GM23338 (cell line): ENCODE data around the gene CACTIN. TPM values are rescaled to one million over a fixed set of nuclear protein-coding genes. Genes with fewer than 3 reads are reported as not detected.

Experiments
- ATAC-seq: fragments of 200-7000 bp; cut with Tn5 transposase; 3 replicates; pipeline ENCODE4 v1.9.1; 2020
- DNase-seq: peaks from one replicate; pipeline ENCODE4 v3.0.0-alpha.2; 2015; ENCODE audit warnings: low spot score
- H2AFZ ChIP-seq: fragments of 200-600 bp; sonication (generic); 2 replicates; pipeline ENCODE4 v1.8.0; 2016; ENCODE audit warnings: antibody characterized with exemption, mild to moderate bottlenecking, moderate library complexity
- H3F3A ChIP-seq: fragments of 200-600 bp; sonication (generic); replicated peaks from 2 replicates; pipeline ENCODE4 v1.8.0; 2017; ENCODE audit warnings: antibody characterized with exemption, mixed run types, low read depth
- H3K27ac ChIP-seq: fragments of 200-600 bp; sonication (generic); 2 replicates; pipeline ENCODE4 v1.6.1; 2016; ENCODE audit warnings: low read depth
- H3K27me3 ChIP-seq: fragments of 200-600 bp; sonication (generic); 2 replicates; pipeline ENCODE4 v1.8.0; 2016; ENCODE audit warnings: mild to moderate bottlenecking, mixed run types, moderate library complexity; ENCODE audit not compliant: insufficient read depth
- H3K36me3 ChIP-seq: fragments of 200-600 bp; sonication (generic); 2 replicates; pipeline ENCODE4 v1.8.0; 2016; ENCODE audit warnings: mild to moderate bottlenecking; ENCODE audit not compliant: insufficient read depth
- H3K4me1 ChIP-seq: fragments of 200-600 bp; sonication (generic); 2 replicates; pipeline ENCODE4 v1.8.0; 2016; ENCODE audit warnings: mild to moderate bottlenecking, moderate library complexity; ENCODE audit not compliant: insufficient read depth
- H3K4me2 ChIP-seq: fragments of 200-600 bp; sonication (generic); 2 replicates; pipeline ENCODE4 v1.7.1; 2017; ENCODE audit warnings: mixed run types
- H3K4me3 ChIP-seq: fragments of 200-600 bp; sonication (generic); 2 replicates; pipeline ENCODE4 v1.6.1; 2016; ENCODE audit warnings: mixed run types
- H3K79me2 ChIP-seq: fragments of 200-600 bp; sonication (generic); replicated peaks from 2 replicates; pipeline ENCODE4 v1.8.0; 2017; ENCODE audit warnings: mild to moderate bottlenecking; ENCODE audit not compliant: insufficient read depth
- H3K9me2 ChIP-seq: fragments of 200-600 bp; sonication (generic); 2 replicates; pipeline ENCODE4 v1.8.0; 2017; ENCODE audit not compliant: insufficient read depth
- H4K20me1 ChIP-seq: fragments of 200-600 bp; sonication (generic); replicated peaks from 2 replicates; pipeline ENCODE4 v1.8.0; 2017; ENCODE audit warnings: mild to moderate bottlenecking; ENCODE audit not compliant: insufficient read depth
- H3K27ac Mint-ChIP-seq: 2 replicates; pipeline ENCODE4 v1.8.0; 2020; ENCODE audit warnings: inconsistent platforms, mild to moderate bottlenecking, moderate library complexity, mixed read lengths
- H3K27me3 Mint-ChIP-seq: 3 replicates; pipeline ENCODE4 v1.8.0; 2022; ENCODE audit warnings: low read depth, mild to moderate bottlenecking, moderate library complexity, mixed read lengths, inconsistent platforms; ENCODE audit not compliant: insufficient read depth, poor library complexity
- H3K36me3 Mint-ChIP-seq: 3 replicates; pipeline ENCODE4 v1.8.0; 2021; ENCODE audit warnings: low read depth, mild to moderate bottlenecking, inconsistent platforms, moderate library complexity, mixed read lengths
- H3K4me1 Mint-ChIP-seq: 3 replicates; pipeline ENCODE4 v1.8.0; 2020; ENCODE audit warnings: mild to moderate bottlenecking, inconsistent platforms, mixed read lengths
- H3K4me3 Mint-ChIP-seq: 3 replicates; pipeline ENCODE4 v1.8.0; 2021; ENCODE audit warnings: moderate library complexity, mild to moderate bottlenecking, inconsistent platforms, mixed read lengths
- H3K9me3 Mint-ChIP-seq: 3 replicates; pipeline ENCODE4 v1.8.0; 2020; ENCODE audit warnings: moderate library complexity, mild to moderate bottlenecking, inconsistent platforms, mixed read lengths
- CREB1 ChIP-seq: fragments of 250-450 bp; sonication (Bioruptor Pico); IDR thresholded peaks from 2 replicates; pipeline ENCODE4 v1.5.0; 2020; ENCODE audit warnings: low read depth, mild to moderate bottlenecking, moderate library complexity
- CTCF ChIP-seq, 2 experiments: fragments of 200-600 bp in 1 of 2; sonication (generic) in 1 of 2; conservative IDR thresholded peaks; 2 replicates each; pipeline versions ENCODE4 v1.5.1 to v1.6.1; 2016 to 2017; ENCODE audit warnings: antibody characterized with exemption in 2 of 2, low read depth in 2 of 2, mild to moderate bottlenecking in 2 of 2, moderate library complexity in 1 of 2
- ETS1 ChIP-seq: IDR thresholded peaks from 2 replicates; pipeline ENCODE4 v1.6.1; 2016; ENCODE audit warnings: antibody characterized with exemption
- EZH2 ChIP-seq: fragments of 200-600 bp; sonication (generic); IDR thresholded peaks from one replicate; pipeline ENCODE4 v1.8.0; 2017; ENCODE audit warnings: antibody characterized with exemption, mild to moderate bottlenecking, low read depth; ENCODE audit not compliant: unreplicated experiment
- EZH2phosphoT487 ChIP-seq: fragments of 200-600 bp; sonication (generic); IDR thresholded peaks from one replicate; pipeline ENCODE4 v1.8.1; 2018; ENCODE audit warnings: antibody characterized with exemption; ENCODE audit not compliant: unreplicated experiment
- JUNB ChIP-seq: IDR thresholded peaks from one replicate; pipeline ENCODE4 v1.6.1; 2016; ENCODE audit warnings: antibody characterized with exemption; ENCODE audit not compliant: unreplicated experiment
- NANOG ChIP-seq: IDR thresholded peaks from 2 replicates; pipeline ENCODE4 v1.6.1; 2016; ENCODE audit warnings: antibody characterized with exemption, borderline replicate concordance
- POLR2AphosphoS5 ChIP-seq: IDR thresholded peaks from 2 replicates; pipeline ENCODE4 v1.6.1; 2016; ENCODE audit warnings: antibody characterized with exemption, low read depth
- STAT1 ChIP-seq: IDR thresholded peaks from one replicate; pipeline ENCODE4 v1.6.1; 2016; ENCODE audit warnings: antibody characterized with exemption; ENCODE audit not compliant: unreplicated experiment
- ZNF114 ChIP-seq: fragments of 250-450 bp; sonication (Bioruptor Pico); IDR thresholded peaks from 2 replicates; pipeline ENCODE4 v1.5.0; 2020; ENCODE audit warnings: mild to moderate bottlenecking, moderate library complexity
- ZNF331 ChIP-seq: fragments of 250-450 bp; sonication (Bioruptor Pico); IDR thresholded peaks from 2 replicates; pipeline ENCODE4 v1.5.0; 2020; ENCODE audit warnings: low read depth, mild to moderate bottlenecking, moderate library complexity
- polyA plus RNA-seq: library from polyadenylated mRNA; unstranded; fragments of >200 nt; fragmentation: Nextera tagmentation; extraction: Ambion mirVana; gene quantifications from 2 replicates; pipeline ENCODE4 v1.2.1, GENCODE V29; 2016
- total RNA-seq: library from RNA; depleted of rRNA; stranded (reverse); fragments of >200 nt; shearing (Covaris generic); gene quantifications from 2 replicates; pipeline ENCODE4 v1.2.3, GENCODE V29; 2014
- TF ChIP-seq, protein P1 (sequence below): IDR thresholded peaks from one replicate; pipeline ENCODE4 v1.6.1; 2018; ENCODE audit warnings: antibody characterized with exemption; ENCODE audit not compliant: unreplicated experiment

Gene CACTIN
- total and polyA plus RNA-seq, 2 experiments from 2014 or later, result 14.3 to 47.4 TPM

GRCh38 chr19:3636962-3637361 is 10.4 kb upstream of the CACTIN start (continued):
- TF ChIP-seq ETS1 (no peak), EZH2 (no peak)
- TF ChIP-seq, protein P1, sequence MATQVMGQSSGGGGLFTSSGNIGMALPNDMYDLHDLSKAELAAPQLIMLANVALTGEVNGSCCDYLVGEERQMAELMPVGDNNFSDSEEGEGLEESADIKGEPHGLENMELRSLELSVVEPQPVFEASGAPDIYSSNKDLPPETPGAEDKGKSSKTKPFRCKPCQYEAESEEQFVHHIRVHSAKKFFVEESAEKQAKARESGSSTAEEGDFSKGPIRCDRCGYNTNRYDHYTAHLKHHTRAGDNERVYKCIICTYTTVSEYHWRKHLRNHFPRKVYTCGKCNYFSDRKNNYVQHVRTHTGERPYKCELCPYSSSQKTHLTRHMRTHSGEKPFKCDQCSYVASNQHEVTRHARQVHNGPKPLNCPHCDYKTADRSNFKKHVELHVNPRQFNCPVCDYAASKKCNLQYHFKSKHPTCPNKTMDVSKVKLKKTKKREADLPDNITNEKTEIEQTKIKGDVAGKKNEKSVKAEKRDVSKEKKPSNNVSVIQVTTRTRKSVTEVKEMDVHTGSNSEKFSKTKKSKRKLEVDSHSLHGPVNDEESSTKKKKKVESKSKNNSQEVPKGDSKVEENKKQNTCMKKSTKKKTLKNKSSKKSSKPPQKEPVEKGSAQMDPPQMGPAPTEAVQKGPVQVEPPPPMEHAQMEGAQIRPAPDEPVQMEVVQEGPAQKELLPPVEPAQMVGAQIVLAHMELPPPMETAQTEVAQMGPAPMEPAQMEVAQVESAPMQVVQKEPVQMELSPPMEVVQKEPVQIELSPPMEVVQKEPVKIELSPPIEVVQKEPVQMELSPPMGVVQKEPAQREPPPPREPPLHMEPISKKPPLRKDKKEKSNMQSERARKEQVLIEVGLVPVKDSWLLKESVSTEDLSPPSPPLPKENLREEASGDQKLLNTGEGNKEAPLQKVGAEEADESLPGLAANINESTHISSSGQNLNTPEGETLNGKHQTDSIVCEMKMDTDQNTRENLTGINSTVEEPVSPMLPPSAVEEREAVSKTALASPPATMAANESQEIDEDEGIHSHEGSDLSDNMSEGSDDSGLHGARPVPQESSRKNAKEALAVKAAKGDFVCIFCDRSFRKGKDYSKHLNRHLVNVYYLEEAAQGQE, result no peak

DNA sequence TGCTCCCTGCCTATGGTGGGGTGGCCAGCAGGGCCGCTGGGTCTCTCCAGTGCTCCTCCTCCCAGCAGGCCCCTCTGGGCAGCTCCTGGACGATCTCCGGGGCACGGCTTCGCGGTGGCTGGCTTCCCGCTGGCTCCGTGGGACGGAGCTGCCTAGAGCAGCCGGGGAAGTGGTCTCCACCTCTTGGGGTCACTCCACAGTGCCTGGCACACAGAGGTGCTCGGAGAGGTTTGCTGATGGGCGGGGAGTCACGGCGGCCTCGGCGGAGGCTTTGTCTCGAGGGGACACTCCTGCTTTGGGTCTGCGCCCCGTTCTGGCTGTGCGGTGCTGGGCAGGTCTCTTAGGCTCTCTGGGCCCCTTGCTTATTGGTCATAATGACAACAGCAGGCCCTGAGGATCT is 9.9 kb upstream of the CACTIN start:
- no peaks in the 10 kb centered on the region for H3K9me2 ChIP-seq
- no peaks in the 10 kb centered on the region for H3K9me3 Mint-ChIP-seq
- H4K20me1 ChIP-seq, result no peaks in the 10 kb centered on the region
- no peaks in the 10 kb centered on the region for H3K4me1 ChIP-seq
- H3K27me3 Mint-ChIP-seq, result peaks cover 5% of the 10 kb centered on the region
- no peak overlapping the region for H3K27ac Mint-ChIP-seq
- no peaks in the 10 kb centered on the region for H3K36me3 ChIP-seq
- H3K27me3 ChIP-seq, result no peaks in the 10 kb centered on the region
- no peaks in the 10 kb centered on the region for H3F3A ChIP-seq
- H3K27ac ChIP-seq, result no peak overlapping the region
- ATAC-seq (no peak), DNase-seq (no peak)
- H3K4me3 Mint-ChIP-seq, result no peak overlapping the region
- no peak overlapping the region for H2AFZ ChIP-seq
- peaks cover 13% of the 10 kb centered on the region for H3K36me3 Mint-ChIP-seq
- no peak overlapping the region for H3K4me2 ChIP-seq
- no peaks in the 10 kb centered on the region for H3K79me2 ChIP-seq
- H3K4me3 ChIP-seq, result no peak overlapping the region
- H3K4me1 Mint-ChIP-seq, result no peaks in the 10 kb centered on the region
- no peak for TF ChIP-seq CTCF (conservative IDR thresholded peaks at IDR 0.05; ENCODE audit: low read depth in 2 of 2)
- no peak for TF ChIP-seq EZH2
- no peak for TF ChIP-seq ZNF331 (CRISPR knock-in tag)
- TF ChIP-seq EZH2phosphoT487, result no peak
- no peak for TF ChIP-seq JUNB
- TF ChIP-seq ETS1, result no peak
- no peak for TF ChIP-seq STAT1
- TF ChIP-seq CREB1, result no peak
- no peak for TF ChIP-seq NANOG
- TF ChIP-seq ZNF114 (CRISPR knock-in tag), result no peak
- TF ChIP-seq, protein P1, result no peak
- no peak for TF ChIP-seq POLR2AphosphoS5
